ENCODE data around the gene ZNF467. TPM values are rescaled to one million over a fixed set of nuclear protein-coding genes. Genes with fewer than 3 reads are reported as not detected.

The ZNF467 gene
- total and polyA plus RNA-seq, 2 of the 8 experiments (the other 6 are each of a cell fraction or from before 2014, with no cell fraction given): 0.50 to 0.51 TPM

DNA sequence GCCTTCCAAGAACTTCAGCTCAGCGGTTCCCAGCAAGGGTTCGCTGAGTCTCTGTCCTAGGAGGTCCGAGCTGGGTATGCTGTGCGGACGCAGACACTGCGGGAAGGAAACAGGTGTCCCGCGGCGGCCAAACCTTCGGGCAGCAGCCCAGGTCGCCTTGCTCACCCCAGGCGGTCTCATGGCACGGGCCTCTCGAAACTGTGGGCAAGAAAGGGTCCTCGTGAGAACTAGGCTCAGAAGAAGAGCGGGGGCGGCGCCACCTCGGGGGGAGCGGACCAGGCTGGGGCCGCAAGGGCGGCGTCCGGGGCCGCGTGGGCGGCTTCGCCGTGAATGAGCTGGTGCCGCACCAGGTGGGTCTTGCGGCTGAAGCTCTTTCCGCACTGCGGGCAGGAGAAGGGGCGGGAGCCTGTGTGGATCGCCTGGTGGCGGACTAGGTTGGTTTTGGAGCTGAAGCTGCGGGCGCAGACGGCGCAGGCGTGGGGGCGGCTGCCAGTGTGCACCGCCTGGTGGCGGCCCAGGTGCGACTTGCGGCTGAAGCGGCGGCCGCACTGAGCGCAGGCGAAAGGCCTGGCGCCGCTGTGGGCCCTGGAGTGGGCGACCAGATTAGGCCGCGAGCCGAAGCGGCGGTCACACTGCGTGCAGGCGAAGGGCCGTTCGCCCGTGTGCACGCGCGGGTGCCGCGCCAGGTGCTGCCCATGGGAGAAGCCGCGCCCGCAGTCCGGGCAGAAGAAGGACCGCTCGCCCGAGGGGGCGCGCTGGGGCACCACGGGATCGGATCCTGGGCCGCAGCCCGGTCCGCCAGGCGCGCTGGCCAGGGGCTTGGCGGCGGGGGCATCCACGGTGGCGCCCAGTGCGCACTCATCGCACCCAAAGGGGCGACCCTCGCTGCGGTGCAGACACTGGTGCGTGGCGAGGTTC, 8.6 kb downstream of the ZNF467 start:
- H4K8ac ChIP-seq (ENCODE audit: extremely low read depth, insufficient read depth, low read length): peak overlapping the region; percentile 22
- H3K9ac ChIP-seq (replicated peaks in 1 of 4; ENCODE audit: extremely low read depth in 1 of 4, low read depth in 3 of 4, low read length in 3 of 4): no peak overlapping the region
- H3K4ac ChIP-seq (replicated peaks; ENCODE audit: insufficient read length, low read depth, low read length): no peak overlapping the region
- peak overlapping the region; percentile 63 to 80 for H3K4me2 ChIP-seq (ENCODE audit: insufficient read depth in 1 of 2, low read depth in 2 of 2, low read length in 2 of 2)
- H3K23ac ChIP-seq (ENCODE audit: insufficient read length): no peak overlapping the region
- no peak overlapping the region for H3K18ac ChIP-seq (ENCODE audit: extremely low read depth, low read length)
- no peaks in the 10 kb centered on the region for H3K79me1 ChIP-seq (ENCODE audit: low read depth, low read length)
- peaks cover 11% of the 10 kb centered on the region; the same call in 1 of the 2 replicates for H3K23me2 ChIP-seq (ENCODE audit: low read depth, low read length)
- H3K56ac ChIP-seq (replicated peaks; ENCODE audit: insufficient read length, low read depth, low read length): no peak overlapping the region
- no peak overlapping the region for H2BK20ac ChIP-seq (ENCODE audit: low read length)
- H3K4me3 ChIP-seq (ENCODE audit: extremely low read depth in 1 of 4, insufficient read depth in 2 of 4, low read depth in 3 of 4, low read length in 4 of 4): peak overlapping the region; percentile 18 to 56 (median 38)
- no peak overlapping the region for H2BK15ac ChIP-seq (ENCODE audit: low read length)
- no peaks in the 10 kb centered on the region for H3K79me2 ChIP-seq (ENCODE audit: control insufficient read depth in 1 of 2, insufficient read depth in 2 of 2, low read length in 2 of 2)
- H3K9me3 ChIP-seq (ENCODE audit: insufficient read depth in 2 of 2, low read depth in 1 of 2, low read length in 1 of 2): no peaks in the 10 kb centered on the region; a peak in 1 of 4 replicates
- H3K4me1 ChIP-seq (replicated peaks in 1 of 4; ENCODE audit: control insufficient read depth in 3 of 4, insufficient read depth in 4 of 4, low read length in 3 of 4): peaks cover 0 to 14% (median 12%) of the 10 kb centered on the region in 4 experiments; a peak in 6 of 7 replicates
- no peak overlapping the region for H3K27ac ChIP-seq (ENCODE audit: low read depth, low read length)
- no peak overlapping the region for H2BK120ac ChIP-seq (replicated peaks; ENCODE audit: low read depth, low read length)
- H4K5ac ChIP-seq (ENCODE audit: insufficient read length, low read depth, low read length): no peak overlapping the region
- peak overlapping the region; percentile 39; the same call in 1 of the 2 replicates for H2BK12ac ChIP-seq (ENCODE audit: low read depth, low read length)
- FAIRE-seq: no peak
- H2AK5ac ChIP-seq (ENCODE audit: low read depth, low read length): no peak overlapping the region
- no peak overlapping the region for H3K14ac ChIP-seq (ENCODE audit: insufficient read length)
- H3K36me3 ChIP-seq (ENCODE audit: control insufficient read depth in 2 of 4, insufficient read depth in 4 of 4, low read length in 3 of 4): peaks cover 0 to 7% (median 0%) of the 10 kb centered on the region in 4 experiments; a peak in 1 of 8 replicates
- H2BK5ac ChIP-seq (ENCODE audit: low read depth, low read length): no peak overlapping the region
- peak overlapping the region; percentile 13; the same call in 1 of the 2 replicates for H2AFZ ChIP-seq (ENCODE audit: low read length)
- WGBS, 2 experiments (ENCODE audit: extremely low coverage in 1 of 2, insufficient coverage in 1 of 2, insufficient read length in 1 of 2, insufficient replicate concordance in 2 of 2, low coverage in 1 of 2, low lambda C conversion rate in 2 of 2, missing lambda C conversion rate in 1 of 2): 5% methylated on average over 56 of the region's 96 CpGs; no CpG with 5 or more reads in 1 of the 2 experiments
- peaks cover 7 to 14% of the 10 kb centered on the region in 2 experiments for H4K20me1 ChIP-seq (replicated peaks in 1 of 2; ENCODE audit: control insufficient read depth in 1 of 2, insufficient read depth in 2 of 2, low read length in 2 of 2)
- peaks cover 68 to 95% (median 87%) of the 10 kb centered on the region in 4 experiments for H3K27me3 ChIP-seq (replicated peaks in 1 of 4; ENCODE audit: control insufficient read depth in 3 of 4, extremely low read depth in 1 of 4, insufficient read depth in 3 of 4, low read length in 3 of 4)
- DNase-seq (ENCODE audit: low read depth in 1 of 2, low spot score in 2 of 2): peak in 1 of 2 experiments; percentile 73
- ChIA-PET POLR2A (ENCODE audit: partially characterized antibody) (interaction anchor here (1.1 to 1.2 kb wide), 2 partner anchors 10 kb away, joined by 3 read pairs; no protein-coding TSS in a partner anchor), CTCF (ENCODE audit: partially characterized antibody) (interaction anchor here (0.6 to 8.7 kb wide), 14 partner anchors 10 to 277 kb away, joined by 3 to 115 read pairs (median 9); partner anchors contain the start of gene ZNF467)
- H4K91ac ChIP-seq (replicated peaks; ENCODE audit: insufficient read length, low read length): no peak overlapping the region
- TF ChIP-seq, protein P1, sequence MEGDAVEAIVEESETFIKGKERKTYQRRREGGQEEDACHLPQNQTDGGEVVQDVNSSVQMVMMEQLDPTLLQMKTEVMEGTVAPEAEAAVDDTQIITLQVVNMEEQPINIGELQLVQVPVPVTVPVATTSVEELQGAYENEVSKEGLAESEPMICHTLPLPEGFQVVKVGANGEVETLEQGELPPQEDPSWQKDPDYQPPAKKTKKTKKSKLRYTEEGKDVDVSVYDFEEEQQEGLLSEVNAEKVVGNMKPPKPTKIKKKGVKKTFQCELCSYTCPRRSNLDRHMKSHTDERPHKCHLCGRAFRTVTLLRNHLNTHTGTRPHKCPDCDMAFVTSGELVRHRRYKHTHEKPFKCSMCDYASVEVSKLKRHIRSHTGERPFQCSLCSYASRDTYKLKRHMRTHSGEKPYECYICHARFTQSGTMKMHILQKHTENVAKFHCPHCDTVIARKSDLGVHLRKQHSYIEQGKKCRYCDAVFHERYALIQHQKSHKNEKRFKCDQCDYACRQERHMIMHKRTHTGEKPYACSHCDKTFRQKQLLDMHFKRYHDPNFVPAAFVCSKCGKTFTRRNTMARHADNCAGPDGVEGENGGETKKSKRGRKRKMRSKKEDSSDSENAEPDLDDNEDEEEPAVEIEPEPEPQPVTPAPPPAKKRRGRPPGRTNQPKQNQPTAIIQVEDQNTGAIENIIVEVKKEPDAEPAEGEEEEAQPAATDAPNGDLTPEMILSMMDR (IDR thresholded peaks at IDR 0.05; ENCODE audit: control extremely low read depth in 1 of 3, insufficient read depth in 1 of 3, low read depth in 1 of 3, low read length in 3 of 3): peak in 2 of 3 experiments; percentile 33 to 51; a peak in 3 of 4 replicates
- TF ChIP-seq TAF1 (IDR thresholded peaks at IDR 0.05; ENCODE audit: low read depth, low read length): no peak
- no peak for TF ChIP-seq POU5F1 (IDR thresholded peaks at IDR 0.05; ENCODE audit: low read depth, low read length)
- peak; percentile 18; the same call in 1 of the 2 replicates for TF ChIP-seq NRF1 (IDR thresholded peaks at IDR 0.05; ENCODE audit: low read depth, low read length)
- TF ChIP-seq SIN3A (conservative IDR thresholded peaks at IDR 0.05 in 1 of 2, IDR thresholded peaks at IDR 0.05 in 1 of 2; ENCODE audit: low read depth in 1 of 2, low read length in 2 of 2): peak in 1 of 2 experiments; percentile 50; a peak in 1 of 4 replicates
- peak; percentile 56 for TF ChIP-seq KDM4A (IDR thresholded peaks at IDR 0.05; ENCODE audit: low read depth, low read length, severe bottlenecking)
- TF ChIP-seq RBBP5 (IDR thresholded peaks at IDR 0.05; ENCODE audit: borderline replicate concordance, low read depth, low read length): 0 out of 2 replicates have a peak, but pooled peaks have one; percentile 39

Measured in H1 (cell line).